ENCODE results near the gene NOSIP.
A peak's percentile ranks its signal among the peaks of the same experiment; 100 is the strongest.

Gene NOSIP

GRCh38 chr19:49594993-49595818, 14.8 kb upstream of the NOSIP start:
- no peak for DNase-seq (ENCODE audit: low spot score)

- no peak for DNase-seq (ENCODE audit: low spot score)
Measured at GRCh38 chr19:49594157-49594992, 14.0 kb upstream of the NOSIP start.

GRCh38 chr19:49593233-49594113, 13.1 kb upstream of the NOSIP start:
- peak; percentile 88 for DNase-seq (ENCODE audit: low spot score)

- DNase-seq (ENCODE audit: low spot score), result no peak
Measured at GRCh38 chr19:49592486-49593232, 12.3 kb upstream of the NOSIP start.

- DNase-seq (ENCODE audit: low spot score), result no peak
Measured at GRCh38 chr19:49591731-49592485, 11.6 kb upstream of the NOSIP start.

- DNase-seq (ENCODE audit: low spot score), result no peak
Measured at GRCh38 chr19:49590971-49591730, 10.8 kb upstream of the NOSIP start, which contains the start of gene PRR12. PRR12 (plus strand) TSS chr19:49591182; CDS start chr19:49591655, 473 bp downstream.

- peak; percentile 98 for DNase-seq (ENCODE audit: low spot score)
Measured at GRCh38 chr19:49590071-49590970, 10.0 kb upstream of the NOSIP start.

GRCh38 chr19:49589502-49589905, 9.1 kb upstream of the NOSIP start:
- no peak for DNase-seq (ENCODE audit: low spot score)

- DNase-seq (ENCODE audit: low spot score), result no peak
Measured at GRCh38 chr19:49588365-49589122, 8.2 kb upstream of the NOSIP start.

GRCh38 chr19:49587227-49587626, 6.9 kb upstream of the NOSIP start:
- DNase-seq (ENCODE audit: low spot score), result no peak

GRCh38 chr19:49585023-49585422, 4.7 kb upstream of the NOSIP start:
- DNase-seq (ENCODE audit: low spot score), result no peak

- no peak for DNase-seq (ENCODE audit: low spot score)
Measured at GRCh38 chr19:49583239-49583638, 2.9 kb upstream of the NOSIP start.

- no peak for DNase-seq (ENCODE audit: low spot score)
Measured at GRCh38 chr19:49581007-49581508, 702 bp upstream of the NOSIP start, which contains the start of gene PRRG2. PRRG2 (plus strand) TSS chr19:49581316; CDS start chr19:49583220, 1,904 bp downstream.

- DNase-seq (ENCODE audit: low spot score), result no peak
Measured at GRCh38 chr19:49579947-49580263, 451 bp downstream of the NOSIP start.

- no peak for DNase-seq (ENCODE audit: low spot score)
Measured at GRCh38 chr19:49579193-49579592, 1.2 kb downstream of the NOSIP start.

- DNase-seq (ENCODE audit: low spot score), result no peak
Measured at GRCh38 chr19:49574206-49574755, 6.1 kb downstream of the NOSIP start.

- no peak for DNase-seq (ENCODE audit: low spot score)
Measured at GRCh38 chr19:49573425-49573824, 6.9 kb downstream of the NOSIP start.
